Activated B cell treated with CpG ODN at 0.5 μM for 24 hours (primary cell): ENCODE data around the gene ZNF354B. TPM values are rescaled to one million over a fixed set of nuclear protein-coding genes. Genes with fewer than 3 reads are reported as not detected.

ENCODE experiments used
- ATAC-seq: fragments of 200-7000 bp; cut with Tn5 transposase; one replicate; pipeline ENCODE4 v1.10.0; 2021; ENCODE audit warnings: low read depth, mild to moderate bottlenecking, moderate library complexity
- CTCF ChIA-PET: fragments of 350-600 bp; sonication (Branson Sonifier 250); formaldehyde crosslinking; loops from one replicate; lab custom pipeline; 2021; ENCODE audit warnings: antibody characterized with exemption; lab: Charles Lee
- POLR2A ChIA-PET: fragments of 350-600 bp; sonication (Branson Sonifier 250); formaldehyde crosslinking; loops from one replicate; lab custom pipeline; 2021; ENCODE audit warnings: antibody characterized with exemption; lab: Charles Lee
- DNase-seq: peaks from one replicate; pipeline ENCODE4 v3.0.0; 2022
- H3K27ac Mint-ChIP-seq: one replicate; pipeline ENCODE4 v1.8.0; 2020; ENCODE audit warnings: mixed read lengths
- H3K27me3 Mint-ChIP-seq: one replicate; pipeline ENCODE4 v1.8.0; 2021; ENCODE audit warnings: mixed read lengths
- H3K36me3 Mint-ChIP-seq: one replicate; pipeline ENCODE4 v1.8.0; 2021; ENCODE audit warnings: low read depth, mixed read lengths
- H3K4me1 Mint-ChIP-seq: one replicate; pipeline ENCODE4 v1.8.0; 2021; ENCODE audit warnings: mixed read lengths
- H3K4me3 Mint-ChIP-seq: one replicate; pipeline ENCODE4 v1.8.0; 2020; ENCODE audit warnings: mild to moderate bottlenecking, mixed read lengths
- H3K9me3 Mint-ChIP-seq: one replicate; pipeline ENCODE4 v1.8.0; 2020; ENCODE audit warnings: mixed read lengths
- intact Hi-C: fragments of 100-400 bp; cut with micrococcal nuclease; formaldehyde crosslinking; loops from one replicate; pipeline ENCODE4 v1.15.1; 2024
- total RNA-seq: library from RNA; stranded (reverse); gene quantifications from 2 replicates; pipeline ENCODE4 v1.2.3, GENCODE V29; 2022
- TF ChIP-seq, protein P1 (sequence below): fragments of 200-600 bp; IDR thresholded peaks from one replicate; pipeline ENCODE4 v1.8.0; 2022; ENCODE audit warnings: antibody characterized with exemption, mild to moderate bottlenecking

ZNF354B gene
- 17.5 and 20.0 TPM in 2 replicates for total RNA-seq

DNA sequence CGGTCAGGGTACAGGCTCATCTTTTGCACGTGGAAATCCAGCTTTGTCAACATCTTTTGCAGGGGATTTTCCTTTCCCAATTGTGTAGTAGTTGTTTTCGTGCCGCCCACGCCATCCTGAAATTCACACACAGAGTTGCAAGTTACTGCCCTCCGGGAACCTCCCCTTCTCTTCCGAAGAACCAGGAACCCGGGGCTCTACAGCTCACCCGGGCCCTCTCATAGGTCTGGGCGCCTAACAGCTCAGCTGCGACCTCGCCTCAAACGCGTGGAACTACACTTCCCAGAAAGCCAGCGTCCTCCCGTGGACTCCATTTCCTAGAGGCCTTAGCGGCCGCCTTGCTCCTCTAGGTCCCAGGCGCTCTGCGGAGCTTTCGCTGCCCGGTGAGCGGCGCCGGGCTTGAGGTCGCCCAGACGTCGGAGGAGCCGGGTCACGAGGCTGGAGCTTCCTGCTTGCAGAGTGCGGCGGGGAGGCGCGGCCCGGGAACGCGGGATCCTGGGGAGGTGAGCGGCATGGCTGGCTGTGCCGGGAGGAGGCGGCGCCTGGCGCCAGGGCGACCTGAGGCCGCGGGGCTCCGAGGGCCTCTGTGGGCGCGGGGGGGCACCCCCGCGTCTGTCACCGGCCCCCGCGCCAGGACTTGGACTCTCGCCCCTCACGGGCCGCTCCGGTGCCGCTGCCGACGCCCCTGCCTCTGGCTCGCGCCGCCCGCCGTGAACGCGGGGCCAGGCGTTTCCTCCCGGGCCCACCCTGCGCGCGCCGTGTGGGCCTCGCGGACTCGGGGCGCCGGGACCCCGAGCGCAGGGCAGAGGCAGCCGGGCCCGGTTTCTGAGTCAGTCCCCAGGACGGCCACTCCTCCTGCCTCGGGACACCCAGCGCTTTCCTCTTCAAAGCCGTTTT, at the start of gene ZNF354B:
Gene ZNF354B, plus strand, starts transcription at position 329 of the 897 bp plus-strand sequence. CDS start 1,095 bp downstream, outside the sequence.
- no peaks in the 10 kb centered on the region for H3K9me3 Mint-ChIP-seq
- DNase-seq (peak; percentile 73), ATAC-seq (peak; percentile 99)
- H3K27me3 Mint-ChIP-seq: no peaks in the 10 kb centered on the region
- ChIA-PET POLR2A (interaction anchor here (0.5 to 1.9 kb wide), 8 partner anchors 28 to 876 kb away, joined by 3 to 12 read pairs (median 6); partner anchors contain the start of genes CLK4, HNRNPAB, ZFP2 and ZNF354A), CTCF (interaction anchor here (2.5 kb wide), 1 partner anchor 129 kb away, joined by 19 read pairs; the partner anchor contains the start of gene ZNF354A)
- TF ChIP-seq, protein P1, sequence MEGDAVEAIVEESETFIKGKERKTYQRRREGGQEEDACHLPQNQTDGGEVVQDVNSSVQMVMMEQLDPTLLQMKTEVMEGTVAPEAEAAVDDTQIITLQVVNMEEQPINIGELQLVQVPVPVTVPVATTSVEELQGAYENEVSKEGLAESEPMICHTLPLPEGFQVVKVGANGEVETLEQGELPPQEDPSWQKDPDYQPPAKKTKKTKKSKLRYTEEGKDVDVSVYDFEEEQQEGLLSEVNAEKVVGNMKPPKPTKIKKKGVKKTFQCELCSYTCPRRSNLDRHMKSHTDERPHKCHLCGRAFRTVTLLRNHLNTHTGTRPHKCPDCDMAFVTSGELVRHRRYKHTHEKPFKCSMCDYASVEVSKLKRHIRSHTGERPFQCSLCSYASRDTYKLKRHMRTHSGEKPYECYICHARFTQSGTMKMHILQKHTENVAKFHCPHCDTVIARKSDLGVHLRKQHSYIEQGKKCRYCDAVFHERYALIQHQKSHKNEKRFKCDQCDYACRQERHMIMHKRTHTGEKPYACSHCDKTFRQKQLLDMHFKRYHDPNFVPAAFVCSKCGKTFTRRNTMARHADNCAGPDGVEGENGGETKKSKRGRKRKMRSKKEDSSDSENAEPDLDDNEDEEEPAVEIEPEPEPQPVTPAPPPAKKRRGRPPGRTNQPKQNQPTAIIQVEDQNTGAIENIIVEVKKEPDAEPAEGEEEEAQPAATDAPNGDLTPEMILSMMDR: no peak
- H3K4me1 Mint-ChIP-seq: peaks cover 19% of the 10 kb centered on the region
- peak within 1 kb of the TSS; percentile 89 for H3K4me3 Mint-ChIP-seq
- intact Hi-C loops: loop anchor here (1.0 to 2.0 kb wide), 6 partner anchors 35 to 634 kb away; partner anchors contain the start of genes CLK4, ZFP2, ZNF354A and ZNF354C
- H3K27ac Mint-ChIP-seq: peak within 1 kb of the TSS; percentile 82
- H3K36me3 Mint-ChIP-seq: peaks cover 20% of the 10 kb centered on the region

GRCh38 chr5:178817506-178817905, 42.2 kb upstream of the ZNF354B start:
- ChIA-PET CTCF (no interaction called here), POLR2A (no interaction called here)
- Mint-ChIP-seq H3K4me1 (no peaks in the 10 kb centered on the region), H3K27ac (no peak overlapping the region), H3K4me3 (no peak overlapping the region), H3K9me3 (no peaks in the 10 kb centered on the region), H3K27me3 (no peaks in the 10 kb centered on the region), H3K36me3 (no peaks in the 10 kb centered on the region)
- TF ChIP-seq, protein P1: no peak
- intact Hi-C loops: no loop called here
- DNase-seq (no peak), ATAC-seq (no peak)

DNA sequence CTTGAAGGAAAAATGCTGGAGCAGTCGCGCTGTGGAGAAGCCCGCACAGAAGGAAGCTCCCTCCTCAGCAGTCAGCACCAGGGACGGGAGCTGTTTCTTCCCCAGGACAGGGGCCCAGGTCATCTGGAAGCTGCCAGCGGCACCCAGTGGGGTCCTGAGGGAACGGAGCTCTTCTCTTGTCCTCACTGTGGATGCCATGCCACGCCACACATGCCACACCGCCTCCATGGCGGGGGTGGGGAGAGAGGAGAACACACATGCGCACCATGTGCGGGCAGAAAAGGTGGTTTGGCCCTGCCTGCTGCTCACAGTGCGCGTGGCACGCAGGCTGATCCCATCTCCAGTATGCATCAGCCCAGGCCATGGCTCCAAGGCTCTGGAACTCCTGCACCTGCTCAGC, 41.7 kb upstream of the ZNF354B start:
- DNase-seq (no peak), ATAC-seq (no peak)
- no peak overlapping the region for H3K4me3 Mint-ChIP-seq
- no peaks in the 10 kb centered on the region for H3K27me3 Mint-ChIP-seq
- H3K36me3 Mint-ChIP-seq: no peaks in the 10 kb centered on the region
- ChIA-PET POLR2A (no interaction called here), CTCF (no interaction called here)
- H3K4me1 Mint-ChIP-seq: no peaks in the 10 kb centered on the region
- no peak overlapping the region for H3K27ac Mint-ChIP-seq
- H3K9me3 Mint-ChIP-seq: no peaks in the 10 kb centered on the region
- intact Hi-C loops: no loop called here
- TF ChIP-seq, protein P1: no peak

DNA sequence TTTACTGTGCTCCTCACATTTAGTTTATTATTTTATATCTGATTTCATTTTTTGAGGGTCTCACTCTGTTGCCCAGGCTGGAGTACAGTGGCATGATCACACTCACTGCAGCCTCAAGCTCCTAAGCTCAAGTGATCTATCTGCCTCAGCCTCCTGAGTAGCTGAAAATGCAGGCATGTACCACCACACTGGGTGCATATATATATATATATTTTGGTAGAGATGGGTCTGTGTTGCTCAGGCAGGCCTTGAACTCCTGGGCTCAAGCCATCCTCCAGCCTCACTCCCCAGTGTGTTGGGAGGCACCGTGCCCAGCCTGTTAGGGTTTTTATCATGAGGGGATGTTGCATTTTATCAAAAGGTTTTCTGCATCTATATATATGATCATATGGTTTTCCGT, 39.8 kb upstream of the ZNF354B start:
- Mint-ChIP-seq H3K9me3 (no peaks in the 10 kb centered on the region), H3K27ac (no peak overlapping the region), H3K4me3 (no peak overlapping the region), H3K36me3 (no peaks in the 10 kb centered on the region), H3K4me1 (no peaks in the 10 kb centered on the region), H3K27me3 (no peaks in the 10 kb centered on the region)
- TF ChIP-seq, protein P1: no peak
- DNase-seq (no peak), ATAC-seq (no peak)
- intact Hi-C loops: no loop called here
- POLR2A ChIA-PET: no interaction called here
- CTCF ChIA-PET: no interaction called here

- no peaks in the 10 kb centered on the region for H3K9me3 Mint-ChIP-seq
- TF ChIP-seq, protein P1: no peak
- H3K36me3 Mint-ChIP-seq: no peaks in the 10 kb centered on the region
- ChIA-PET POLR2A (no interaction called here), CTCF (no interaction called here)
- no peak for ATAC-seq
- DNase-seq: no peak
- no peak overlapping the region for H3K27ac Mint-ChIP-seq
- no peak overlapping the region for H3K4me3 Mint-ChIP-seq
- no peaks in the 10 kb centered on the region for H3K4me1 Mint-ChIP-seq
- intact Hi-C loops: no loop called here
- peaks cover 3% of the 10 kb centered on the region for H3K27me3 Mint-ChIP-seq
These were observed 34.3 kb upstream of the ZNF354B start for GRCh38 chr5:178825444-178825843.
